Suprapubic skin (tissue), 4 donors: ENCODE results near the gene MYL11. TPM values are rescaled to one million over a fixed set of nuclear protein-coding genes. Genes with fewer than 3 reads are reported as not detected.

Experiments used
- DNase-seq, 2 donors: peaks; one replicate each; pipeline ENCODE4 v3.0.0-alpha.2; 2019; ENCODE audit warnings: low spot score in 2 of 2
- H3K27ac ChIP-seq: fragments of 200-600 bp; sonication (generic); one replicate; pipeline ENCODE4 v1.5.1; 2019
- H3K27me3 ChIP-seq: fragments of 200-600 bp; sonication (generic); one replicate; pipeline ENCODE4 v1.5.1; 2019
- H3K36me3 ChIP-seq: fragments of 200-600 bp; sonication (generic); one replicate; pipeline ENCODE4 v1.5.1; 2019
- H3K4me1 ChIP-seq: fragments of 200-600 bp; sonication (generic); one replicate; pipeline ENCODE4 v1.5.1; 2019
- H3K4me3 ChIP-seq: fragments of 200-600 bp; sonication (generic); one replicate; pipeline ENCODE4 v1.5.1; 2019; ENCODE audit warnings: mild to moderate bottlenecking
- H3K9me3 ChIP-seq: fragments of 200-600 bp; sonication (generic); one replicate; pipeline ENCODE4 v1.5.1; 2019
- EP300 ChIP-seq: sonication (generic); formaldehyde crosslinking; IDR thresholded peaks from one replicate; pipeline ENCODE4 v1.6.1; 2017; ENCODE audit warnings: antibody characterized with exemption
- POLR2A ChIP-seq, 2 donors: fragments of 450-650 bp; IDR thresholded peaks; one replicate each; pipeline ENCODE4 v1.6.1; 2017; ENCODE audit warnings: antibody characterized with exemption in 2 of 2, mild to moderate bottlenecking in 2 of 2, moderate library complexity in 2 of 2
- POLR2AphosphoS5 ChIP-seq, 3 donors: sonication (generic); formaldehyde crosslinking; IDR thresholded peaks; one replicate each; pipeline ENCODE4 v1.6.1; 2017; ENCODE audit warnings: antibody characterized with exemption in 3 of 3
- WGBS: methylation state at CpG from one replicate; pipeline ENCODE4 v1.1.5; 2018; 5-methylcytosine and 5-hydroxymethylcytosine counted together
- total RNA-seq, 4 donors: library from RNA; depleted of rRNA; stranded (reverse); fragments of >200 nt; gene quantifications; one replicate each; pipeline ENCODE4 v1.1.0, GENCODE V29; 2016
- TF ChIP-seq, protein P1 (sequence below), 2 donors: fragments of 200-600 bp in 1 of 2; fragments of 450-650 bp in 1 of 2; sonication (generic) in 1 of 2; IDR thresholded peaks; one replicate each; pipeline ENCODE4 v1.5.1; 2016 to 2019; ENCODE audit warnings: antibody characterized with exemption in 2 of 2, mild to moderate bottlenecking in 1 of 2, moderate library complexity in 1 of 2

The MYL11 gene
- total RNA-seq, 4 donors from 2014 or later, result not detected

DNA sequence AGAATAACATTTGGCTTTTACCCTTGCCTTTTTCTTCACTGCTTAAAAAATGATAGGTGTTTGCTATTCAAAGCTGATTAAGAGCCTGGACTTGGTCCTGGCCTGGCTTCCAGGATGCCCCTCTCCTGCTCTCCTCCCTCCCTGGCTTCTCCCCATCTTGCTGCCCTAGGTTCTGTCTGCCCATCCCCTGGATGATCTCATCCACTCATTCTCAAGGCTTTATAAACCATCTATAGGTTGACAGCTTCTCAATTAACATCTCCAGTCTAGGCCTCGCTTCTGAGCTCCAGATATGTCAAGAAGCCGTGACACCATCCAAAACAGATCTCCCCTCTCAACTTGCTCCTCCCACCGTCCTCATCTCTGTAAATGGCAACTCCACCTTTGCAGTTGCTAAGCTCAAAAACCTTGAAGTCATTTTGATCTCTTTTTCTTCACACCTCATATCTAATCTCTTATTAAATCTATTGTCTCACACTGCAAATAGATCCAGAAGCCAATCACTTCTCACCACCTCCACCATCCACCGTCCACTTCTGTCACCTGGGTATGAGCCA lies 41.5 kb downstream of the MYL11 start:
- Histone ChIP-seq H3K4me3 (no peak overlapping the region), H3K27ac (no peak overlapping the region), H3K4me1 (peaks cover 17% of the 10 kb centered on the region), H3K27me3 (no peaks in the 10 kb centered on the region), H3K36me3 (no peaks in the 10 kb centered on the region), H3K9me3 (no peaks in the 10 kb centered on the region)
- 96% methylated on average over 4 of the region's 4 CpGs for WGBS
- TF ChIP-seq, protein P1, sequence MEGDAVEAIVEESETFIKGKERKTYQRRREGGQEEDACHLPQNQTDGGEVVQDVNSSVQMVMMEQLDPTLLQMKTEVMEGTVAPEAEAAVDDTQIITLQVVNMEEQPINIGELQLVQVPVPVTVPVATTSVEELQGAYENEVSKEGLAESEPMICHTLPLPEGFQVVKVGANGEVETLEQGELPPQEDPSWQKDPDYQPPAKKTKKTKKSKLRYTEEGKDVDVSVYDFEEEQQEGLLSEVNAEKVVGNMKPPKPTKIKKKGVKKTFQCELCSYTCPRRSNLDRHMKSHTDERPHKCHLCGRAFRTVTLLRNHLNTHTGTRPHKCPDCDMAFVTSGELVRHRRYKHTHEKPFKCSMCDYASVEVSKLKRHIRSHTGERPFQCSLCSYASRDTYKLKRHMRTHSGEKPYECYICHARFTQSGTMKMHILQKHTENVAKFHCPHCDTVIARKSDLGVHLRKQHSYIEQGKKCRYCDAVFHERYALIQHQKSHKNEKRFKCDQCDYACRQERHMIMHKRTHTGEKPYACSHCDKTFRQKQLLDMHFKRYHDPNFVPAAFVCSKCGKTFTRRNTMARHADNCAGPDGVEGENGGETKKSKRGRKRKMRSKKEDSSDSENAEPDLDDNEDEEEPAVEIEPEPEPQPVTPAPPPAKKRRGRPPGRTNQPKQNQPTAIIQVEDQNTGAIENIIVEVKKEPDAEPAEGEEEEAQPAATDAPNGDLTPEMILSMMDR (IDR thresholded peaks at IDR 0.05), result no peak
- TF ChIP-seq EP300 (no peak), POLR2A (IDR thresholded peaks at IDR 0.05) (no peak), POLR2AphosphoS5 (IDR thresholded peaks at IDR 0.05) (no peak)
- no peak for DNase-seq

DNA sequence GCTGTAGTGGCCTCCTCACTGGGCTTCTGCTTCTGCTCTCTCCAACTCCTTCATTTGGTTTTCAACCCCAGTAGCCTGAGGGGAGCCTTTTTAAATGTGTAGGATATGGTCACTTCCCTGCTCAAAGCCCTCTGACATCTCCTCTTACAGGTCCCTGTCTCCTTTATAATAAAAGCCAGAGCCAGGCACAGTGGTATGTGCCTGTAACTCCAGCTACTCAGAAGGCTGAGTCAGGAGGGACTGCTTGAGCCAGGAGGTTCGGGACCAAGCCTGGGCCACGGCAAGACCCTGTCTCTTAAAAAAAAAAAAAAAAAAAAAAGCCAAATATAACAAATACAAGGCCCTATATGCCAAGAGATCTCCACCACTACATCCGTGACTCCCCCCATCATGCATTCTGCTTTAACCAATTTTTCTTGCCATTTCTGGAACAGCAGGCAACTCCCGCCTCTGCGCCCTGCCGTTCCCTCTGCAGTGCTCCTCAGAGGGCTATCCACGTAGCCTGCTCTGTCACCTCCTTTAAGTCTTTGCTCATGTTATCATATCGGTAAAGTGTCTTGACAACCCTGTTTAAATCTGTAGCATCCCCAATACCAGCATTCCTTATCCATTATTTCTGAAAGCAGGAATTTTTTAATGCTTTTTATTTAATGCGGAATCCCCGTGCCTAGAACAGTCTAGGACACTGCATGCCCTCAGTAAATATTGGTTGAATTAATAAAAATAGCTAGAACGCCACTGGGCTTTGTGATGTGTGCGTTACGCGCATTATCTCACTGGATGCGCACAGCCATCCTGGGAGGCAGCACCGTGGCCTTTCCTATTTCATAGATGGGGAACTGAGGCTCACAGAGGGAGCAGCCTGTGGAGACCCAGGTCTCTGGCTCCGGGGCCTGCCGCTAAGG lies 42.3 kb downstream of the MYL11 start:
- Histone ChIP-seq H3K4me3 (peak overlapping the region; percentile 78), H3K36me3 (peaks cover 2% of the 10 kb centered on the region), H3K9me3 (no peaks in the 10 kb centered on the region), H3K27ac (peak overlapping the region; percentile 86), H3K4me1 (peaks cover 17% of the 10 kb centered on the region), H3K27me3 (no peaks in the 10 kb centered on the region)
- WGBS, result 63% methylated on average over 16 of the region's 18 CpGs
- DNase-seq, result no peak
- no peak for TF ChIP-seq POLR2AphosphoS5 (IDR thresholded peaks at IDR 0.05)
- no peak for TF ChIP-seq EP300
- TF ChIP-seq, protein P1 (IDR thresholded peaks at IDR 0.05), result no peak
- TF ChIP-seq POLR2A (IDR thresholded peaks at IDR 0.05), result no peak

DNA sequence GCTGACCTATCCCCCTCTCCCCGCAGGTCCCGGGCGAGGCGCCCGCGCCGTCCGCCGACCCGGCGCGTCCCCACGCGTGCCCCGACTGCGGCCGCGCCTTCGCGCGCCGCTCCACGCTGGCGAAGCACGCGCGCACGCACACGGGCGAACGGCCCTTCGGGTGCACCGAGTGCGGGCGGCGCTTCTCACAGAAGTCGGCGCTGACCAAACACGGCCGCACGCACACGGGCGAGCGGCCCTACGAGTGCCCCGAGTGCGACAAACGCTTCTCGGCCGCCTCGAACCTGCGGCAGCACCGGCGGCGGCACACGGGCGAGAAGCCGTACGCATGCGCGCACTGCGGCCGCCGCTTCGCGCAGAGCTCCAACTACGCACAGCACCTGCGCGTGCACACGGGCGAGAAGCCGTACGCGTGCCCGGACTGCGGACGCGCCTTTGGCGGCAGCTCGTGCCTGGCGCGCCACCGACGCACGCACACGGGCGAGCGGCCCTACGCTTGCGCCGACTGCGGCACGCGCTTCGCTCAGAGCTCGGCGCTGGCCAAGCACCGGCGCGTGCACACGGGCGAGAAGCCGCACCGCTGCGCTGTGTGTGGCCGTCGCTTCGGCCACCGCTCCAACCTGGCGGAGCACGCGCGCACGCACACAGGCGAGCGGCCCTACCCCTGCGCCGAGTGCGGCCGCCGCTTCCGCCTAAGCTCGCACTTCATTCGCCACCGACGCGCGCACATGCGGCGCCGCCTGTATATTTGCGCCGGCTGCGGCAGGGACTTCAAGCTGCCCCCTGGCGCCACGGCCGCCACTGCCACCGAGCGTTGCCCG lies 43.1 kb downstream of the MYL11 start:
- WGBS, result under 1% methylated on average over 63 of the region's 140 CpGs

DNA sequence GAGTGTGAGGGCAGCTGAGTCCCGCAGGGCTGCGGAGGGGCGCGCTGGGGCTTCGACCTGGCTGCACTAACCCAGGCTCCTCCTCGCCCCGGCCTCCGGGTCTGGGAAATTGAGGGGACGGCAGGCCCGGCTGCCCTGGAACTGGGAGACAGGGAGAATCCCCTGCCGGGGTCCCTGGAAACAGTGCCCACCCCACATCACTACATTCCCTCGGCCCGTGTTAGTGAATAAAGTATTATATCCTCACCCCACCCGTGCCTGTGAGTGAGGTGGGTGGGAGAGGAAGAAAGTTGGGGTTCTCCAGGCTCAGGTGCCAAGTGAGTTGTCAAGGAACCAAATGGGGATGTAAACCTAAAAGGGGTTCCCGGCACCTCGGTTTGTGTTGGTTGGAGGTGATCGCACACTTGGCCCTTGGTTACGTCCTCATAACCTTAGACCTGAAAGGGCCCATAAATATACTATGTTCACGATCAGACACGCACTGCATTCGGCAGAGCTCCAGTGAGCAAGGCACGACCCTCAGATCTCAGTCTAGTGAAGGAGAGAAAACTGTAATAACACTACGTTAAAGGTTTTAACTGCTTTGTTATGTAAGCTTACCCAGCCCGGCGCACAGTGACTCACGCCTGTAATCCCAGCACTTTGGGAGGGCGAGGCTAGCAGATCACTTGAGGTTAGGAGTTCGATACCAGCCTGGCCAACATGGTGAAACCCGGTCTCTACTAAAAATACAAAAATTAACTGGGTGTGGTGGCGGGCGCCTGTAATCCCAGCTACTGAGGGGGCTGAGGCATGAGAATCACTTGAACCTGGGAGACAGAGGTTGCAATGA lies 44.0 kb downstream of the MYL11 start:
- TF ChIP-seq, protein P1 (IDR thresholded peaks at IDR 0.05), result no peak
- TF ChIP-seq POLR2AphosphoS5 (IDR thresholded peaks at IDR 0.05), result no peak
- TF ChIP-seq POLR2A (IDR thresholded peaks at IDR 0.05), result no peak
- no peak for TF ChIP-seq EP300
- no peaks in the 10 kb centered on the region for H3K27me3 ChIP-seq
- WGBS, result 69% methylated on average over 24 of the region's 31 CpGs
- peak overlapping the region; percentile 86 for H3K27ac ChIP-seq
- peaks cover 19% of the 10 kb centered on the region for H3K36me3 ChIP-seq
- no peak for DNase-seq
- no peaks in the 10 kb centered on the region for H3K9me3 ChIP-seq
- H3K4me1 ChIP-seq, result peaks cover 17% of the 10 kb centered on the region
- peak overlapping the region; percentile 78 for H3K4me3 ChIP-seq

More for the DNA sequence above, 43.1 kb downstream of the MYL11 start:
- H3K4me3 ChIP-seq, result peak overlapping the region; percentile 78
- no peaks in the 10 kb centered on the region for H3K27me3 ChIP-seq
- peaks cover 11% of the 10 kb centered on the region for H3K36me3 ChIP-seq
- DNase-seq, result peak in 1 of 2 donors; percentile 86
- TF ChIP-seq EP300 (no peak), POLR2AphosphoS5 (IDR thresholded peaks at IDR 0.05) (peak in 2 of 3 donors; percentile 8 to 71)
- H3K27ac ChIP-seq, result peak overlapping the region; percentile 86
- no peaks in the 10 kb centered on the region for H3K9me3 ChIP-seq
- H3K4me1 ChIP-seq, result peaks cover 17% of the 10 kb centered on the region

DNA sequence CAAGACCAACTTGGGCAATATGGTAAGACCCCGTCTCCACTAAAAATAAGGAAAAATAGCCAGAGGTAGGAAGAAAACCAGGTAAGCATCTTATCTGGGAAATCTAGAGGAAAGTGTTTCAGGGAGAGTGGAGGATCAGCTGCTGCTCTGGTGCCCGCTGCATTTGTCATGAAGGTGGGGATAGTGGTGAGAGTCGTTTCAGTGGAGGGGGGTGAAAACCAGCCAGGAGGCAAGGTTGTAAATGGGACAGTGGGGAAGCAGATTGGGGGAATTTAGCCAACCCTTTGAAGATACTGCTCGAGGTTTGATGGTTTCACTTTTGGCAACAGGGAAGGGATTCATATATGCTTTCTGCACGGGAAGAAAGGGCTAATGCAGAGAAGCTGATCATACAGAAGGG lies 46.4 kb downstream of the MYL11 start:
- Histone ChIP-seq H3K9me3 (no peaks in the 10 kb centered on the region), H3K4me1 (peaks cover 17% of the 10 kb centered on the region), H3K36me3 (peaks cover 33% of the 10 kb centered on the region), H3K27me3 (no peaks in the 10 kb centered on the region), H3K4me3 (no peak overlapping the region), H3K27ac (no peak overlapping the region)
- WGBS, result 79% methylated on average over 5 of the region's 5 CpGs
- no peak for DNase-seq
- TF ChIP-seq POLR2A (IDR thresholded peaks at IDR 0.05), result no peak
- TF ChIP-seq POLR2AphosphoS5 (IDR thresholded peaks at IDR 0.05), result no peak
- no peak for TF ChIP-seq EP300
- TF ChIP-seq, protein P1 (IDR thresholded peaks at IDR 0.05), result no peak
